Kidney capillary endothelial cell (primary cell): ENCODE measurements around the gene FCHSD1.
"Not testable (repeated sequence)": the region's sequence is repeated elsewhere in the genome, so short reads cannot be mapped to it uniquely, and the experiment has no call there.

Experiments
- DNase-seq: peaks from one replicate; pipeline ENCODE4 v3.0.0-alpha.2; 2018; ENCODE audit warnings: low spot score

The FCHSD1 gene

DNA sequence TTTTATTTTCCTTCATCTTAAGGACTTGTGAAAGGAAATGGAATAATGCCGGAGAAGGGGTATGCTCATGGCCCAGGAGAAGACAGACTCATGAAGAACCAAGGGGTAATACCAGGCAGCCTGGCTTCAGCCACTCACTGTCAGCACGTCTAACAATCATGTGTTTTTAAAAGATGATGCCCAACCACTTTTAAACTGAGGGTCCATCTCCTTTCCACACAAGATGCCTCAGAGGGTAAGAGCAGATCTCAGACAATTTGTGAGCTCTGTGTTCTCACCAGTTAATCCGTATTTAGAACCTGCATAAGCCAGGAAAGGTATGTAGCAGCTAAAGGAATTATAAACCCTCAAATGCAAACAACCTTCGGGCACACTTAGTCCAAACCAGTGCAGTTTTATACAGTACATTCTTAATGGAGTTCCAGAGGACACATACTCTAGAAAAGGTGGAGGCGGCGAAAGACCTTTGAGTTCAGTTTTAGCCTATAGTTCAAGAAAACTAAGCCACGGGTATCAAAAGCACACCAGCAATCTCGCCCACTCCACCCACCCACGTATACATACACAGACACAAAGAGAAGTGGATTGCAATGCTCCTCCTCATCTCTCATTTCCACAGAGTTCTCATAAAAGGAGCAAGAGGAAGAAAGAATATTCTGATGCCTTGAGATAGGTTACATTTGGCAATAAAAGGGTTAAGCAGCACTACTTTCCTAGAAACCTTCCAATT, 35.1 kb downstream of the FCHSD1 start:
- DNase-seq = no peak

DNA sequence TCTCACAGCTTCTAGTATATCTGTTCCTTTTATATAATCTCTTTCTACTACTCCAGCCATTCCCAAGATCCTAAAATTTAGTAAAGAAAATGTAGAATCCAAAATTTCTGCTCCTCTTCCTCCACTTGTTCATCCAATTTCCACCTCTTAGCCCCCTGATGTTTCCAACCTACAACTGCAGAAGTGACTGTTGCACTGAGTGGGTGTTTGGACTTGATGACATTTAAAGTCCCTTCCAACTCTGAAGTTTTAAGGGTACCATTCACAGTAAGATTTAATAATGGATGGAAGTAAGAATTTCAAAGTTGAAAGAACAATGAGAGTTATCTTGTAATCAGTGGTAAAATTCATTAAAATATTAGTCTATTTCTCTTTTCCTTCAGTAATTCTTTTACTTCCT, 37.9 kb downstream of the FCHSD1 start:
- DNase-seq = no peak

DNA sequence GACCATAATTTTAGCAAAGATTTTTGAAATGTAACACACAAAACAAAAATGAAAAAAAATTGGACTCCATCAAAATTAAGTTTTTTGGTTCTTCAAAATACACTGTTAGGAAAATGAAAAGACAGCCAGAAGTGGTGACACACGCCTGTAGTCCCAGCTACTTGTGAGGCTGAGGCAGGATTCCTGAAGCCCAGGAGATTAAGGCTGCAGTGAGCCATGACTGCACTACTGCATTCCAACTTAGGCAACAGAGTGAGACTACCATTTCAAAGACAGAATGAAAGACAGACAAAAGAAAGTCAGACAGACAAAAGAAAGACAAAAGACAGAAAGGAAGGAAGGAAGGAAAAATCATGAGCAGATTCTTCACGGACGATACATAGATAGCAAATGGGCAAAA, 39.9 kb downstream of the FCHSD1 start:
- DNase-seq = no peak

DNA sequence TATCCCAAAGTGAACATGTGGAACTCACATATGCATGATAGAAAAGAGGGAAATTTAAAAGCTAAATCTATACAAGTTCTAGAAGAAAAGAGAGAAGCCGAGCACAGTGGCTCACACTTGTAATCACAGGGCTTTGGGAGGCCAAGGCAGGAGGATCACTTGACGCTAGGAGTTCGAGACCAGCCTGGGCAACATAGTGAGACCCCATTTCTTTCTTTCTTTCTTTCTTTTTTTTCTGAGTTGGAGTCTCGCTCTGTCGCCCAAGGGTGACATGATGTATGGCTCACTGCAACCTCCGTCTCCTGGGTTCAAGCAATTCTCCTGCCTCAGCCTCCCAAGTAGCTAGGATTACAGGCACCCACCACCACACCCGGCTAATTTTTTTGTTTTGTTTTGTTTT, 41.3 kb downstream of the FCHSD1 start:
- DNase-seq = not testable (repeated sequence)

DNA sequence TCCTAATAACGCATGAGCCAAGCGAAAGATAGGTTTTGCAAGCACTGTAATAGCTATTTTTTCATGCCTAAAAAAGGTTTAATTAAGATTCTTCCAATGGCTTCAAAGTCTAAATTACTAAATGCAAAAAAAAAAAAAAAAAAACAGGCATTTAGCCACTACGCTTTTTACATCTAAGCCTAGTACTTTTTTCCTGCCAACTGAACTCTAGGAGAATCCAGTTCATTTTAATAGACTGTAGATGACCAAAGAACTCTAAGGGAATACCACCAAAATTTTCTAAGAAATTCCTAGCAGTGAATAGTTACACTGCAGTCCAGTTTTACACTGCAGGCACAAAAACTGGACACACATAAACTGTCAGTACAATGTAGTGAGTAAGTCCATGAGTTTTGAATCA, 42.2 kb downstream of the FCHSD1 start:
- DNase-seq = no peak

DNA sequence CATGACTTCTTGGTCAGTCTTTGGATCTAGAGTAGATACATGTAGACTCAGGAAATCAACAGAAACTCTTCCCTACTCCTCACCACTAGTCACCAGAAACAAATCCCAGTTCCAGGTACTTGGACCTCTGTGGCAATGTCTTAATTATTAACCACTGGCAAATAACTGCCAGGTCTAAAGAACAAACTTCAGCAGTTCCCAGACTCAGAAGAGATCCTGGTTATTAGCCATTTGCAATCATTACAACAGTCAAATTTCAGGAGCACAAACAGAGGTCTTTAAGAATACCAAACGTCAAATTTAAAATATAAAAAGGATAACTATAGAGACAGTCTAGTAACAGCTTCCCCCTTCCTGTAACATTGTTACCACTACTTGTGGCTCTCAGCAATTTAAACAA, 42.7 kb downstream of the FCHSD1 start:
- DNase-seq = no peak

DNA sequence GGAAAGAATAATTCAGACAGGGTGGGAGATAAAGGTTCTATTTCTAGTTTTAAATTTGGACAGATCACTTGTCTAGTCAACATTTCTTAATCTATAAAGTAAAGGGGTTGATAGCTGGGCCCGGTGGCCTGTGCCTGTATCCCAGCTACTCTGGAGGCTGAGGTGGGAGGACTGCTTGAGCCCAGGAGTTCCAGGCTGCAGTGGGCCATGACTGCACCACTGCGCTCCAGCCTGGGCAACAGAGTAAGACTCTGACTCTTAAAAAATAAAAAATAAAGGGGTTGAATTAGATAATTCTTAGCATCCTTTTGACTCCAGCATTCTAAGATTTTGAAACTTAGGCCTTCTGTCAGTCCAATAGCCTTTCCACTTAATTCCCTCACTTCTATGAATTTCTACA, 43.2 kb downstream of the FCHSD1 start:
- no peak for DNase-seq

DNA sequence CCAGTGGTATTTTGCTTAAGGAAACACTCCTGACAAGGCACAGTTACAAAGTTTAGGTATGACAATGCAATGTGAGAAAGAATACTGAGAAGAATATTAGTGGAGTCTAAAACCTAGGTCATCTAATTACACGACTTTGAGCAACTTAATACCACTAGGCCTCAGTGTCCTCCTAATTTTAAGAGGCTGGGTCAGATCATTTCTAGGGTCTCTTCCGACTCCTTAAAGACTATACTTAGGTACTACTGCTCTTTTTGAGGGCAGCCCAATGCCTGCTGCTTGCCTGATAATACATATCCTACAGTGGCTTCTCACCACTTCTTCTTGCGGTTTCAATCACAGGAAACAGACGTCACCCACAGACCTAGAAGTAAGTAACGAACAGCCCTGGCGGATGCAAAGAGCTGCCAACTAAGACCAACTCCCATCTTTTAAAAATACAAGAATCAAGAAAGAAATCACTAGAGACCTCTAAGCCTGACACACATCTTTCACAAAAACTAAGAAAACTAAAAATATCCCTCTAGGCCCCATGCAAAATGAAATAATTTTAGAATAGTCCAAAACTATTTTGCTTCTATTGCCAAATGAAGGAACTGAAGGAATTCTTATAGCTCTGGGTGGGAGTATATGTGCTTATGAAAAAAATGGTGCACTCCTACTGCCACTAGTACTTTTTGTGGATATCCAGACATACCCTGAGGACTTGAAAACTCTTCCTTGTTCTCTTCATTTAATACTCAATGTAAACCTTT, 45.5 kb downstream of the FCHSD1 start:
- peak; percentile 76 for DNase-seq

DNA sequence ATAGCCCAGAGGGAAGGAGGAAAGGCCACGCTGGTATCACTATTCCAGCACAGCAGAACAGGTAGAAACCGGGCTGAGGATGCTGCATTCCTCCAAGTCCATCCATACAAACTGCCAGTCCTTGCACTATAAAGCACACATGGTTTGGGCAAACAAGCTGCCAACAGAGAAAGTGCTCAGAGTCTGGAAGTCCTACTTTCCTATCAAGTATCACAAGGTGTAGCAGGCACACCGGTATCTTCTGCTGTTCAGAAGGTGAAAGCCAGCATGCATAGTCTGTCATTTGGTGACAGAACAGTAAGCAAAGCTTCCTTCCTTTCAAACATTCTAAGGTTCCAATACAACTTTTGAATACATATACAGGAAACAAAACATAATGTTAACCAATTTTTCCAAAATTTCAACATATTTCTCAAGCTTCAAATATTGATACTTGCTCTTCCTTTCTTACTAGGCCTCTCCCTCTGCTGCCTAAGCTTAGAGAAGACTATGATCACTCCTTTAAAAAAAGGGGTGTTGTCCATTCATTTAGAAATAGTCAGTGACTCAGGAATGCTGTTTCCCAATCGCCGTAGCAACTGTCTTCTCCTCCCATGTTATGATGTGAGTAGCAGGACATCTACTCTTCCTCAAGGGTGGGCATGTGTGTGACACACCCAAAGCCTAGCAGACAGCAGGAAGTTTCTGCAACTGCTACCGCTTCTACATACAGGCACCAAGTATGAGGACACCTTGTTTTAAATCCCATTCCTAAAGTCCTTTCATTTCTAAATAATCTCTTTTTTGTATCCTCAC, 47.1 kb downstream of the FCHSD1 start:
- DNase-seq = peak; percentile 83

DNA sequence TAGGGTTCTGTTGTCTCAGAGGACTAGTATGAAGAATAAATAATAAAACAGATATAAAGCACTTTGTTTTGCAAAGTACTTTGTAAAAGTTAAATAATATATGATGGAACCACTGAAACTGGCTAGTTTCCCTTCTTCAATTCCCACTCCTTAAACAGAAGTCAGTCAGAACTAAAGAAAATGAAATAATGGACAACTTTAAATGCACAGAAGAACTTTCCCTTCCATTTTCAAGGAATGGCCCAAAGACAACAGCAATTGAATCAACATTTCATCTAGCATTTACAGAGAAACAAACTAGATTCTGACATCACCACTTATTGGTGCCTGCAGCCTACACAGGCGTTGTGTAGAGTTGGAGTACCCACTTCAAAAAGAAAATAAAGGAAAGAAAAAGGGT, 48.6 kb downstream of the FCHSD1 start:
- no peak for DNase-seq

DNA sequence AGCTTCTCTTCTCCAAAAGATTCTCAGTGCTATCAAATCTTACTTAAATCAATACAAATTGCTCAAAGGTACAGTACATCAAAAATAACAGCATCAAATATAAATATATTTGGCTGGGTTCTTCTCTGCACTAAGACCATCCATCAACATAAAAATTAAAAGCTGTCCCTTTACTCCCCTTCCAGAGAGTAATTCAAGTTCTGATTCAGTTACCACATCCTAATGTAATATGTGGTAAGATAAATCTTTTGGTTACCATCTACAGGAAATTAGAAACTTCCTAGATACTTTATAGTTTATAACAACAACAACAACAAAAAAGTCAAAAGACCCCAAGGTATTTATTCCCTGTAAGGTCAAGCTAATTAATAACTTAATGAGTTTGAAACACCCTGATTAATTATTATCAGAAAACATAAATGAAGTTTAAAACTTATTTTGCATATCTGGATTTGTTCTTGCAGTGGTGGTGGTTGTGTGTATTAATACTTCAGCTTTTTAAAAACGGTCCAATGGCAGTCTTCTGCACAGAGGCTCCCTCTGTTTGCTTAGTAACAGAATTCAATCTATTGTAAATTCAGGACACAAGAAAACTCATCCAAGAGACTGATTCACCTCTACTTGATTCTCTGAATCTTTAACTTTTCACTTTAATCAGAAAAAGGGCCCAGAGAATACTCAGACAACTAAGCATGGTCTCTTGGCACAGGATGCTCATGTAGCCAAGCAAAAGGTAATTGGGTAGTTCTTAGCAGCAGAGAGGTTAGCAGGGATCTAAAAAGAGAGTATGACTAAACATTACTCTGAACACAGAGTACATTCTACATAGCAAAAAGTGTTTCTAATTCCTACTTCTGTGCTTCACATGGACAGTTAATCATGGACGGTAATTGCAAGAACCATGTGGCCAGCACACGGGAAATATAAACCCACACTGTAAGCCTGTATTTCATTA, 52.5 kb downstream of the FCHSD1 start:
- DNase-seq = no peak

DNA sequence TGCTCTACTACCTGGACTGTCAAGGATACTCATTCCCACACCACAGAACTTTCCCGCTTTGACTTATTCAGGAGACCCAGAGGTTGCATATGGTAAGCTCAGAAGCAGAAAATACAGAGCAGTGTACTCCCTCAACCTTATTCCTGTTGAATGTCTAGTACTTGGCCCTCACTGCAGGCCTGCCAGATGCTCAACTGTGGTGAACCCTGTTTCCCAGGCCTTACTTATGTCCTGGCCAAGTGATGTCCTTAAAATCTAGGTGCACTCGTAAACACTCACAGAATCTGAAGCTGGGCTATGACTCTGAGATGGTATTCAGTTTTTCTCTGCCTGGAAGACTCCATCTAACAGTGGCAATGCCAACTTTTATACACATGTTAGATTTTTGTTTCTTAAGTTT, 53.4 kb downstream of the FCHSD1 start:
- DNase-seq = no peak

DNA sequence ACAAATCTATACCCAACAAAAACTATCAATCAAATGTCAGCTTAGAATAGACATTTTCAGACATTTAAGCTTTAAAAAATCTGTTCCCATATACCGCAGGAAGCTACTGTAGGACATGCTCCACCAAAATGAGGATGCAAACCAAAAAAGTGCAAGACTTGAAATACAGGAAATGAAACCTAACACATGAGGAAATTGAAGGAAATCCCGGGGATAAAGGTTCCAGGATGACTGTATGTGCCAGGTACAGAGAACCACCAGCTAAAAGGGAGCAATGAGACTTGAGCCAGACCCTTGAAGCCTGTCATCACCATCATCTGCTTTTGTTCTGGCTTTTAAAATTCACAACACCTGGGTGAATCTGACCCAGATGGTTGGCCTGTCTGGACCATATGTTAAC, 53.8 kb downstream of the FCHSD1 start:
- no peak for DNase-seq

DNA sequence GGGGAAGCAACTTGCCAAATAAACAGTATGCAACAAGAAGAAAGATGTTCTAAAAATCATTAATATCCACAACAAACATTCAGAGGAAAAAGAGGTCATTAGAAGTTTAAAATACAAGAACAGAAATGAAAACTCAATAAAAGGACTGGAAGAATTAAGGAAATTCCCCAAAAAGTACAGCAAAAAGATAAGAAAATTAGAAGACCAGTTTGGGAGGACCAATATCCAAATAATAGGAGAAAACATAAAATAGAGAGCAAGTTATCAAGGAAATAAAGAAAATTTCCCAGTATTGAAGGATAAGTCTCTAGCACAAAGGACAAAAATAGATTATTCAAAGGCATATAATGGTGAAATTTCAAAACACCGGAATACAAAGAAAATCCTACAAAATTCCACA, 54.4 kb downstream of the FCHSD1 start:
- no peak for DNase-seq

DNA sequence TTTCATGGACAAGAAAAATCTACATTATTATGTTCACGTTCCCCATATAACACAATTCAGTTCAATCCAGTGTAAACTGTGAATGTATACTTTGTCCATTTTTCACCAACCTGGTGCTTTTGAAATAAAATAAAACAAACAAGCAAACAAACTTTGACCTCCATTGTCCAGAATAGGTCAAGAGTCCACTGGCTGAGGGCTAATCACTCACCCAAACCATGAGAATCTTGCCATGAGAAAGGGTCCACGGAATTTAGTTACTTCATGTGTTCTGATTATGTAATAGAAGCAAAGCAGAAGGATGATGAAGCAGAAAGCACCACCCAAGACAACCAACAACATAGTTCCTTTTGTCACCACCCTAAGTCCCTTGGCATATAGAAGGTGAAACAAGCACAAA, 61.1 kb downstream of the FCHSD1 start:
- no peak for DNase-seq
